Right cardiac atrium (tissue), 5 donors: ENCODE measurements around the gene ERICH4. TPM values are rescaled to one million over a fixed set of nuclear protein-coding genes. Genes with fewer than 3 reads are reported as not detected.

Experiments
- ATAC-seq, 2 donors: fragments of 200-7000 bp; cut with Tn5 transposase; one replicate each; pipeline versions ENCODE4 v1.8.0 to v1.9.1; 2020; ENCODE audit warnings: moderate library complexity in 2 of 2, mild to moderate bottlenecking in 1 of 2
- DNase-seq, 3 donors: peaks; one replicate each; pipeline ENCODE4 v3.0.0-alpha.2; 2020
- H3K27ac ChIP-seq: one replicate; pipeline ENCODE4 v1.5.1; 2013; ENCODE audit warnings: mild to moderate bottlenecking, low read length, control low read depth, moderate library complexity
- H3K27me3 ChIP-seq: one replicate; pipeline ENCODE4 v1.6.1; 2013; ENCODE audit not compliant: control insufficient read depth, insufficient read depth
- H3K4me1 ChIP-seq: one replicate; pipeline ENCODE4 v1.6.1; 2013; ENCODE audit warnings: low read length; ENCODE audit not compliant: control insufficient read depth, insufficient read depth
- H3K4me3 ChIP-seq: one replicate; pipeline ENCODE4 v1.5.1; 2013; ENCODE audit warnings: low read length, control low read depth
- H3K9me3 ChIP-seq: one replicate; pipeline ENCODE4 v1.6.1; 2013; ENCODE audit warnings: low read length; ENCODE audit not compliant: control insufficient read depth
- WGBS: extraction: QIAGEN DNeasy Blood & Tissue Kit; methylation state at CpG from one replicate; pipeline ENCODE4 v1.1.7; 2013; 5-methylcytosine and 5-hydroxymethylcytosine counted together
- intact Hi-C, 4 donors: fragments of 100-400 bp; cut with DNase I; formaldehyde crosslinking; loops; one replicate each; pipeline versions ENCODE4 v1.11.0 to v1.14.0; 2022 to 2023
- polyA plus RNA-seq: library from polyadenylated mRNA; stranded (reverse); fragments of 200-250 nt; gene quantifications from one replicate; pipeline ENCODE4 v1.2.3, GENCODE V29; 2013
- total RNA-seq, 4 donors: library from RNA; stranded (reverse); fragmentation: NEBNext Ultra II Directional; extraction: Animal tissue kit (Norgen Biotek cat#: 25700); gene quantifications; one replicate each; pipeline ENCODE4 v1.2.1, GENCODE V29; 2021
- donor health status: healthy with polysubstance abuse.
- donor health status: DM: no; HTN: yes; CAD: no.
- donor health status: DM: no; HTN: no; CAD: no.
- donor health status: DM: no; HTN: yes; CAD: no; lungs with severe emphysema.
- donor health status: DM: yes; HTN: yes; CAD: no.

Gene ERICH4
- total and polyA plus RNA-seq, 5 donors, result not detected

DNA sequence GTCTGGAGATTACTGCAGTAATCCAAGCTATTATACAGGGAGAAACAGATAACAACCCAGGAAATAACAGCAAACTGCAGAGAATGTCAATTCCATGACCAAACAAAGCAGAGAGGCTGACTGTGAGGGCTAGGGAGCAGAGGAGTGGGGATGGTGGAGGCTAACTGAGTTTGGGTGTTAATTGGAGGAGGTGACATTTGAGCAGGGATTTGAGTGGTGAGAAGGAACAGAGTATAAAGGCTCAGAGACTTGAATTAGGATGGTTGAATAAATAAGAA is 6.3 kb upstream of the ERICH4 start:
- ATAC-seq (no peak), DNase-seq (no peak)
- intact Hi-C loops, result loop anchor here in 1 of 4 donors (10.0 kb wide), 1 partner anchor 82 kb away; the partner anchor contains the start of gene TGFB1
- Histone ChIP-seq H3K4me1 (no peaks in the 10 kb centered on the region), H3K9me3 (no peaks in the 10 kb centered on the region), H3K4me3 (no peak overlapping the region), H3K27me3 (no peaks in the 10 kb centered on the region), H3K27ac (no peak overlapping the region)

DNA sequence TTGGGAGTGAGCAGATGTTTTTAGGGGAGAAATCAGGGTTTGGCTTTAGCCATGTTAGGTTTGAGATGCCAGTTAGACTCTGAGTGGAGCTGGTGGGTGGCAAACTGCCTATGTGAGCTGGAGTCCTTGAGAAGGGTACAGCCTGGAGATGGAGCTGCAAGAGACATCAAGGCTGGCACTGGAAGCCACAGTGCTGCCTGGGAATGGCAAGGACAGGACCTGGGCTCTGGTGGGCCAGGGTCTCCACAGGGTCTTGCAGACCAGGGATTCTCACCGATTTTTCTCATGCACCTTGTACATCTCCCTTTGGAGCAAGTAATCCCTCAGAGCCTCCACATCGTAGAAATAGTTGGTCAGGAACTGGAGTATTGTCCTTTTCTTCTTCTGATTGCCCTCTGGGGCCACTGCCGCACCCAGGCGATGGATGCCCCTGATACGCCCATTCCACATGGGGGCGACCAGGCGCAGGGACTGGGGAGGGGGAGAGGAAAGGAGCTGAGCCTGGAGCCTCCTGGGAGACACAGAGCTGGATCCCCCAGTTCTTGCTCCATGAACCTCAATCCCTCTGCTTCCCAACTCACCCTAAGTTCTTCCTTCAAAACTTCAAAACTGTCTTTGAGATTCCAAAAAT is 4.9 kb upstream of the ERICH4 start:
- Histone ChIP-seq H3K9me3 (no peaks in the 10 kb centered on the region), H3K4me3 (no peak overlapping the region), H3K4me1 (no peaks in the 10 kb centered on the region), H3K27me3 (no peaks in the 10 kb centered on the region), H3K27ac (no peak overlapping the region)
- 89% methylated on average over 7 of the region's 7 CpGs for WGBS
- intact Hi-C loops, result loop anchor here in 1 of 4 donors (10.0 kb wide), 1 partner anchor 83 kb away; the partner anchor contains the start of gene TGFB1
- ATAC-seq (no peak), DNase-seq (peak in 1 of 3 donors; percentile 31)

DNA sequence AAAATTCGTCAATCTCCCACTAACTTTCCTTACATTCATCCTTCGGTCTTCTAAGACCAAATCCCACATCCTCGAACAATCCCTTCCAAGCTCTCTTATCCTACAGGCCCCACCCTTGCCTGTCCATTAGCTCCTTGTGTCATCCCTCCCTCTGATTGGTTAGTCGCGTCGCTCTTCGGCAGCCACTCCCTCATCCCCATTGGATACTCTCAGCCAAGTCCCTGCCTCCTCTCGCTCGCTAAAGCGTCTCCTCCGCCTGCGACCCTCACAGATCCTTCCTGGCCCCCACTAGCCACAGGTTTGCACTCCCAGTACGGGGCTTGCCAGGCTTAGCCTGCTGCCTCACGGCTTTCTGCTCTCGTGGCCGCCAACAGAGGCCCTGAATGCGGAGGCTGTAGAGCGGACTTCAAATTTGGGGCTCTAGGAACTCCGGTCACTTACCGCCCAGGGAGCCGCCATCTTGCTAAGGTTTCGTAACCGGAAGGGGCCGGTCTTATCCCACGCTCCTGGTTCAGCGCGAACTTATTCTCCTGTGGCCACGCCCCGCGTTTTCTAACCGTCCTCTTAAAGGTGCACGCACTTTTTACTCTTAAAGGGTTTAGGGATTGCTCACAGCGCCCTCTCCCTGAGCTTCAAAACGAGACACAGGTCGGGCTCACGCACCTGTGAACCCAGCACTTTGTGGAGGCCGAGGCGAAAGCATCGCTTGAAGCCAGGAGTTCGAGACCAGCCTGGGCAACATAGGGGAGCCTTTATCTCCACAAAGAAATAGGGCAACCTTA is 3.3 kb upstream of the ERICH4 start, which contains the start of gene DMAC2:
DMAC2 (minus strand) TSS at position 472 of the 782 bp plus-strand sequence; CDS start at position 459, 13 bp downstream.
- Histone ChIP-seq H3K27ac (peak within 1 kb of the TSS; percentile 99), H3K4me1 (no peaks in the 10 kb centered on the region), H3K4me3 (peak within 1 kb of the TSS; percentile 89), H3K27me3 (no peaks in the 10 kb centered on the region), H3K9me3 (no peaks in the 10 kb centered on the region)
- DNase-seq (peak; percentile 97 to 98 (median 98)), ATAC-seq (peak; percentile 98)
- WGBS, result under 1% methylated on average over 40 of the region's 40 CpGs
- intact Hi-C loops, result loop anchor here in 1 of 4 donors (10.0 kb wide), 1 partner anchor 85 kb away; the partner anchor contains the start of gene TGFB1

DNA sequence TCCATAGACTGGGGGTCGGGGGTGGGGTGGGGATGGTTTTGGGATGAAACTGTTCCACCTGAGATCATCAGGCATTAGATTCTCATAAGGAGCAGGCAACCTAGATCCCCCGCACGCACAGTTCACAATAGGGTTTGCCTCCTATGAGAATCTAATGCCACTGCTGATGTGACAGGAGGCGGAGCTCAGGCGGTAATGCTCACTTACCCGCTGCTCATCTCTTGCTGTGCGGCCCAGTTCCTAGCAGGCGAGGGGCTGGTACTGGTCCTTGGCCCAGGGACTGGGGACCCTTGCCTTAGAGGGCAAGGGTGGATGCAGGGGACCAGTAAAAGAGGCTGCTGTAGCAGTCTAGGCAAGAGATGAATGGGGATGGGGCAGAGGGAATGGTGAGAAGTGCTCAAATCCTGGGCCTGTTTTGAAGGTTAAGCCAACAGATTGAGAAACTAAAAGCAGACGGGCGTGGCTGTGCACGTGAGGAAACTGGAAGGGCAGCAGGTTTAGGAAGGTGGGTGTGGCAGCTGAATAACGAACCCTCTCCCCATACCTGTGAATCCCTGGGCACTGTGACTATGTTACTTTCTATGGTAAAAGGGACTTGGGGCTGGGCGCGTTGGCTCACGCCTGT is 1.5 kb upstream of the ERICH4 start:
- H3K9me3 ChIP-seq, result no peaks in the 10 kb centered on the region
- ATAC-seq (no peak), DNase-seq (no peak)
- H3K4me3 ChIP-seq, result no peak overlapping the region
- WGBS, result 84% methylated on average over 15 of the region's 15 CpGs
- intact Hi-C loops, result no loop called here
- no peak overlapping the region for H3K27ac ChIP-seq
- no peaks in the 10 kb centered on the region for H3K4me1 ChIP-seq
- H3K27me3 ChIP-seq, result no peaks in the 10 kb centered on the region

DNA sequence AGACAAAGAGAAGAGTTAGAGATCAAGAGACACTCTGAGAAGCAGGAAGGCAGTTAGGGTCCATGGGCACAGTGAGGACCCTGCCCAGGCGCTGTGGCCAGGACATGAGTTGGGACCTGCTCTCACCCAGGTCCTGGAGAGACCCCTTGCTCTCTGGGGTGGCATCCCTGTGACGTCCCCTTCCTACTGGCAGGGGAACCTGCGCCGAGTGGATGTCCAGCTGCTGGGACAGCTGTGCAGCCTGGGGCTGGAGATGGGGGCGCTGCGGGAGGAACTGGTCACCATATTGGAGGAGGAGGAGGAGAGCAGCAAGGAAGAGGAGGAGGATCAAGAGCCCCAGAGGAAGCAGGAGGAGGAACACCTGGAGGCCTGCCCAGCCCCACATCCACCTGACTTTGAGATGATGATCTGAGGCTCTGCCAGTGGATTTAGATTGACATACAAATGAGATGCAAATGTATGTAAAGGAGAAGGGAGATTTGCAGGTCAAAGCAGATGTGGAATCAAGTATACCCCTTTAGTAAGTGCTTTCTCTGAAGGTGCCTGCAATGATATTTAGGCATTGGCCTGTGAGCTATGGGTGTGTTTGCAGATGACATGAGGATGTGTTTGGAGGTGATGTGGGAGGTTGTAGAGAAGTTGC is 978 bp downstream of the ERICH4 start:
- intact Hi-C loops, result no loop called here
- no peaks in the 10 kb centered on the region for H3K27me3 ChIP-seq
- no peak for ATAC-seq

DNA sequence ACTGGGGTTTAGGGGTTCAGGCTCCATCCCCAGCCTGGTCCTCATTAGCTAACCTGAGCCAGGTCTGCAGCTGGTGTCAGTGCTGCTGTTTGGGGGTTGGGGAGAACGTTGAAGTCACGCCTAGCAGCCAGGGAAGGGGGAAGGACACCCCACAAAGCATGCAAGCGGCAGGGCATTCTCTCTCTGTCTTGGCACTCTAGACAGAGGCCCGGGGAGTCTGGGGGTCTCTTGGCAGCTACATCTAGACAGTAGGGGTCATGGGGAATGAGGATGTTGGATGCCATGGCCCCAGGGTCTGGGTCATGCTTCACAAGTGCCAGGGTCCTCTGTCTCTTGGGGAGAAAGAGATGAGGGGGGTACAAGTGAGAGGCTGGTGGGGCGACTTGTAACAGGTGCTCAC is 2.6 kb downstream of the ERICH4 start:
- Histone ChIP-seq H3K4me1 (no peaks in the 10 kb centered on the region), H3K27me3 (no peaks in the 10 kb centered on the region), H3K4me3 (no peak overlapping the region), H3K9me3 (no peaks in the 10 kb centered on the region), H3K27ac (no peak overlapping the region)
- DNase-seq (no peak), ATAC-seq (no peak)
- intact Hi-C loops, result loop anchor here in 1 of 4 donors (5.0 kb wide), 1 partner anchor 117 kb away; no protein-coding TSS in a partner anchor
- WGBS, result 63% methylated on average over 5 of the region's 5 CpGs

More for the DNA sequence above, 978 bp downstream of the ERICH4 start:
- H3K27ac ChIP-seq, result no peak overlapping the region
- WGBS, result 55% methylated on average over 6 of the region's 6 CpGs
- no peak overlapping the region for H3K4me3 ChIP-seq
- DNase-seq, result no peak
- H3K9me3 ChIP-seq, result no peaks in the 10 kb centered on the region
- no peaks in the 10 kb centered on the region for H3K4me1 ChIP-seq

DNA sequence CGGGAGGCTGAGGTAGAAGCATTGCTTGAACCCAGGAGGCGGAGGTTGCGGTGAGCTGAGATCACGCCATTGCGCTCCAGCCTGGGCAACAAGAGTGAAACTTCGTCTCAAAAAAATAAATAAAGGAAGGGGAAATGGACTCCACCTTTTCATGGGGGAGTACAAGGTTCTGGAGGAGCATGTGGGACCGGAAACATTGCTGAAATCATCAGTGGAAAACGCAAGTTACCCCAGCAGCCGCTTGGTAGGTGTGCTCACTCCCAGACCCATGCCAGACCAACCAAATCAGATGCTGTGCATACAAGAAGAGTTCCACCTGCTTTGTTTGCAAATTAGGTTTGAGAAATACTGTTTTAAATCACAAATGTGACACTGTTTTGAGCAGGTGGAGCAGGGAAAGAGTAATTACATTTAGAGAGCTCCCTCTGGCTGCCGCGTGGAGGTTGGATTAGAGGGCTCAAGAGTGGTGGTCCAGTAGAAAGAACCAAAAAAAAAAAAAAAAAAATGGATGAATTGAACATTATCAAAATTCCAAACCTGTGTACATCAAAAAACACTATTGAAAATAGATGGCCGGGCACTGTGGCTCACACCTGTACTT is 4.9 kb downstream of the ERICH4 start:
- no peak for DNase-seq
- Histone ChIP-seq H3K27me3 (no peaks in the 10 kb centered on the region), H3K27ac (no peak overlapping the region), H3K4me3 (peak overlapping the region; percentile 17), H3K9me3 (no peaks in the 10 kb centered on the region), H3K4me1 (no peaks in the 10 kb centered on the region)
- 54% methylated on average over 12 of the region's 12 CpGs for WGBS
- intact Hi-C loops, result loop anchor here in 1 of 4 donors (5.0 kb wide), 1 partner anchor 114 kb away; no protein-coding TSS in a partner anchor
- peak; percentile 20 to 74 for ATAC-seq

DNA sequence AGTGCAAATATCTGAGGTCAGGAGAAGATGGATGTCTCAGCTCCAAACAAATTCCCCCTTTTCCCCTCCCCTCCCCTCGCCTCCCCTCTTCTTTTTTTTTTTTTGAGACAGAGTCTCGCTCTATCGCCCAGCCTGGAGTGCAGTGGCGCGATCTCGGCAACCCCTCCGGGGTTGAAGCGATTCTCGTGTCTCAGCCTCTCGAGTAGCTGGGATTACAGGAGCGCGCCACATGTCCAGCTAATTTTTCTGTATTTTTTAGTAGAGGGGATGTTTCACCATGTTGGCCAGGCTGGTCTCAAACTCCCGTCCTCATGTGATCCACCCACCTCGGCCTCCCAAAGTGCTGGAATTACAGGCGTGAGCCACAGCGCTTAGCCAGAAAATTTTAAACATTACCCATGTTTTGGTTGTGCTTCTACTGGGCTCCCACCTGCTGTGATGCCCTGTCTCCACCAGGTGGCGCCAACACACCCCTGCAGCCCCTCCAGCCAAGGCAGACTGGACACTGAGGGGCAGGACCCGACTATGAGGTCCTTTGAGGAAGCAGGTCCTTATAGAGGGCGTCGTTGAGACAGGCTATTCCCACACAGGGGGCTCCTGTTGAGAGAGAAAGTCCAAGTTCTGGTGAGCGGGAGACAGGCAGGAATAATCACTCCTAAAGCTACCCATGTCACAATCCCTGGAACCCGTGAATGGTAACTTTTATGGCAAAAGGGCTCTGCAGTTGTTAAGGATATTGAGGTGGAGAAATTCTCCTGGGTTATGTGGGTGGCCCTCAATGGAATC is 6.3 kb downstream of the ERICH4 start:
- intact Hi-C loops, result loop anchor here in 1 of 4 donors (5.0 kb wide), 1 partner anchor 113 kb away; no protein-coding TSS in a partner anchor
- H3K27ac ChIP-seq, result no peak overlapping the region
- WGBS, result 3% methylated on average over 22 of the region's 22 CpGs

DNA sequence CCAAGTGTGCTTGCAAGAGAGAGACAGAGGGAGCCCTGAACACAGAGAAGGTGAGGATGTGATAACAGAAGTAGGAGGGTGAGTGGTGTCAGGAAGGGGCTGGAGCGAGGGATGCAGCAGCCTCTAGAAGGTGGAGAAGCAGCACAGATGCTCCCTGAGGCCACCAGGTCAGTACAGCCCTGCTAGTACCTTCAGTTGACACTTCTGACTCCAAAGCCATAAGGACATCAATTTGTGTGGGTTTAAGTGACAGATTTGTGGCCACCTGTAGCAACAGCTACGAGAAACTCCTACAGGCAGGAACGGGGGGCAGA is 6.9 kb downstream of the ERICH4 start:
- H3K4me3 ChIP-seq, result no peak overlapping the region
- H3K27me3 ChIP-seq, result no peaks in the 10 kb centered on the region
- no peak for DNase-seq
- H3K4me1 ChIP-seq, result no peaks in the 10 kb centered on the region
- ATAC-seq, result peak in 1 of 2 donors; percentile 3
- 68% methylated on average over 3 of the region's 3 CpGs for WGBS
- no peaks in the 10 kb centered on the region for H3K9me3 ChIP-seq
- intact Hi-C loops, result loop anchor here (5.0 to 10.0 kb wide), 3 partner anchors 85 to 122 kb away; no protein-coding TSS in a partner anchor
- H3K27ac ChIP-seq, result no peak overlapping the region

More for the DNA sequence above, 6.3 kb downstream of the ERICH4 start:
- Histone ChIP-seq H3K4me3 (peak overlapping the region; percentile 24), H3K4me1 (no peaks in the 10 kb centered on the region), H3K27me3 (no peaks in the 10 kb centered on the region), H3K9me3 (no peaks in the 10 kb centered on the region)
- ATAC-seq, result peak; percentile 92
- DNase-seq, result peak; percentile 77 to 89 (median 88)
